SK-N-MC (cell line): ENCODE results near the gene NLGN1.

Experiments
- FOXP2 ChIP-seq: optimal IDR thresholded peaks from 2 replicates; pipeline ENCODE3; 2011; ENCODE audit warnings: mild to moderate bottlenecking, moderate library complexity; ENCODE audit not compliant: insufficient read depth; ENCODE audit errors: extremely low read length, control extremely low read depth
- POLR2AphosphoS5 ChIP-seq: IDR thresholded peaks from 2 replicates; pipeline ENCODE4 v1.6.1; 2012; ENCODE audit warnings: mild to moderate bottlenecking, low read depth, low read length, borderline replicate concordance

DNA sequence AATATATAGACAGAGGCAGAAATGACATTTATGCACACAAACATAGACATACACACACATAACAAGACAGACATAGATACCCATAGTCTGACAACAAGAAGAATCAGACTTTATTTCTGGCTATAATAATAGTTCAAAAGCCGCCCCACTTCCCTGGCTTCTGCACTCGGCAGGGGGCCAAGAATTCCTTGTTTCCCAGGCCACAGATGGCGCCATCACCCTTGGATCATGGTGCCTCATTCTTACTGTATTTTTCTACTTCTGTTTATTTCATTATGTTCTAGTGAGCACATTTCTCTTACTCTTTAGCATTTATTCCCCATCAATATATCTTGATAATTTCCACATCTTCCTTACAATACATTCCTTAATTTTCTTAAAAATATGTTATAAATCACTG, 387.5 kb downstream of the NLGN1 start:
- TF ChIP-seq POLR2AphosphoS5 (no peak), FOXP2 (no peak)
